Mucosa of rectum (tissue), 2 donors: ENCODE data around the gene FGGY.

Source experiments
- H3K27ac ChIP-seq, 2 donors: one replicate each; pipeline ENCODE4 v1.7.0; 2013; ENCODE audit warnings: inconsistent platforms in 2 of 2, low read depth in 2 of 2, low read length in 2 of 2
- H3K27me3 ChIP-seq, 2 donors: one replicate each; pipeline ENCODE4 v1.7.0; 2013; ENCODE audit warnings: low read length in 2 of 2; ENCODE audit not compliant: control insufficient read depth in 2 of 2, insufficient read depth in 2 of 2
- H3K36me3 ChIP-seq, 2 donors: one replicate each; pipeline ENCODE4 v1.7.0; 2013; ENCODE audit warnings: low read length in 2 of 2; ENCODE audit not compliant: control insufficient read depth in 2 of 2, insufficient read depth in 2 of 2
- H3K4me1 ChIP-seq, 2 donors: one replicate each; pipeline ENCODE4 v1.7.0; 2013; ENCODE audit warnings: low read length in 2 of 2, mild to moderate bottlenecking in 1 of 2; ENCODE audit not compliant: control insufficient read depth in 2 of 2, insufficient read depth in 2 of 2
- H3K4me3 ChIP-seq, 2 donors: one replicate each; pipeline ENCODE4 v1.7.0; 2013; ENCODE audit warnings: low read length in 2 of 2
- H3K9ac ChIP-seq, 2 donors: one replicate each; pipeline ENCODE4 v1.7.0; 2013; ENCODE audit warnings: low read length in 2 of 2, low read depth in 1 of 2, mild to moderate bottlenecking in 1 of 2
- H3K9me3 ChIP-seq, 2 donors: one replicate each; pipeline ENCODE4 v1.7.0; 2013; ENCODE audit warnings: low read length in 2 of 2; ENCODE audit not compliant: control insufficient read depth in 2 of 2
- donor health status: healthy.
- donor health status: Normal muscosa, but diverticular disease.

Gene FGGY

GRCh38 chr1:59685666-59686065 lies 388.8 kb downstream of the FGGY start:
- Histone ChIP-seq H3K9ac (no peak overlapping the region), H3K9me3 (no peaks in the 10 kb centered on the region), H3K27me3 (no peaks in the 10 kb centered on the region), H3K4me3 (no peak overlapping the region), H3K36me3 (no peaks in the 10 kb centered on the region), H3K4me1 (no peaks in the 10 kb centered on the region), H3K27ac (no peak overlapping the region)

GRCh38 chr1:59686170-59686569 lies 389.3 kb downstream of the FGGY start:
- Histone ChIP-seq H3K9ac (no peak overlapping the region), H3K4me1 (no peaks in the 10 kb centered on the region), H3K27ac (no peak overlapping the region), H3K36me3 (no peaks in the 10 kb centered on the region), H3K4me3 (no peak overlapping the region), H3K27me3 (no peaks in the 10 kb centered on the region), H3K9me3 (no peaks in the 10 kb centered on the region)

- Histone ChIP-seq H3K27ac (no peak overlapping the region), H3K36me3 (no peaks in the 10 kb centered on the region), H3K9ac (no peak overlapping the region), H3K4me1 (no peaks in the 10 kb centered on the region), H3K27me3 (no peaks in the 10 kb centered on the region), H3K4me3 (no peak overlapping the region), H3K9me3 (no peaks in the 10 kb centered on the region)
Observed at GRCh38 chr1:59686574-59686973, 389.7 kb downstream of the FGGY start.

DNA sequence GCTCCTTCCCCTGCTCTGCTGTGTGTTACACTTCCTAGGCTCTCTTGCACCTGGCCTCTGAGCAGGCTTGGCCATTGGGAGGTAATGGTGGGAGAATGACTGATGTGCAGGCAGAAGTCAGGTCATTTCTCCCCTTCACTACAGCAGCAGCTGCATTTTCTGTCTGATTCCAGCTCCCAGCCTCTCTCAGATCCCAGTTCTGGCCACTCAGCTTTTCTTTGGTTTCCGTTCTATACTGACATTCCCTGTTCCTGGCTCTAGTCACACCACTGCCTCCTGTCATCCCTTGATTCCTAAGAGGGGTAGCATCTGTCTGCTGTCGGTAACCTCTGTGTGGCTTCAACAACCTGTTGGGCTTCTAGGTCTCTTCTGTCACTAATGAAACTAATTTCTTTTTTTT lies 390.2 kb downstream of the FGGY start:
- no peak overlapping the region for H3K9ac ChIP-seq
- no peaks in the 10 kb centered on the region for H3K9me3 ChIP-seq
- H3K27ac ChIP-seq, result no peak overlapping the region
- H3K27me3 ChIP-seq, result no peaks in the 10 kb centered on the region
- no peak overlapping the region for H3K4me3 ChIP-seq
- H3K36me3 ChIP-seq, result no peaks in the 10 kb centered on the region
- no peaks in the 10 kb centered on the region for H3K4me1 ChIP-seq

DNA sequence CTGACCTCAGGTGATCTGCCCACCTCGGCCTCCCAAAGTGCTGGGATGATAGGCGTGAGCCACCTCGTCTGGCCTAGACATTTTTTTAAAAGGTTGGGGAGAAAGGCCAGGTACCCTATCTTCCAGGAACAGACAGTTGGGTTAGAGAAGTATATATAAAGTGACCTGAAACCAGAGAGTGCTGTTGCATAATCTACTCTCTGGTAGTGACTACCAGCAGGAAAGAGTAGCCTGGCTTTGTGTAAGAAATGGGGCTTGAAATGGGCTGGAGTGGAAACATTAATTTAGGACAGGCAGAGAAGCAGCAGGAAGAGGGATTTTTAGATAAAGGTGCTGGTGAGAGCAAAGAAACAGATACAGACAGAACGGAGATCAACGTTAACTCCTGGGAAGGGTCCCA lies 392.1 kb downstream of the FGGY start:
- Histone ChIP-seq H3K4me3 (no peak overlapping the region), H3K9ac (no peak overlapping the region), H3K27me3 (no peaks in the 10 kb centered on the region), H3K4me1 (no peaks in the 10 kb centered on the region), H3K9me3 (no peaks in the 10 kb centered on the region), H3K36me3 (no peaks in the 10 kb centered on the region), H3K27ac (no peak overlapping the region)

DNA sequence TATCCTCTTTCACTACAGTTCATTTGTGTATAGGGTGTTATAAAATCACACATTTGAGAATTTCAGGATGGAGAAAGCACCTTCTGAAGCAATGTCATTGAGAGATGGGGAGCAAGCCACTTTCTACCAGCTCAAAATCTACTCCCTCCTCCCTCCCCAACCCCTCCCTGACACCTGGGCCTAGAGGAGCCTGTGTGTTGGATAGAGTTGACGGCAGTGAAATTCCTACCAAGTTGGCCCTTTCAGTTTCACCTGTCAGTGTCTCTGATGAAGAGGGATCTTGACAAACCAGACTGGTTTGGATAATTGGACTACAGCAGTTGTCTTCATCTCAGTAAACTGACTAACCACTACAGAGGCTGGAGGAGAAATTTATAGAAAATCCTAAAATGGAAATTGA lies 392.8 kb downstream of the FGGY start:
- Histone ChIP-seq H3K9me3 (no peaks in the 10 kb centered on the region), H3K4me3 (no peak overlapping the region), H3K27me3 (no peaks in the 10 kb centered on the region), H3K9ac (no peak overlapping the region), H3K27ac (no peak overlapping the region), H3K36me3 (no peaks in the 10 kb centered on the region), H3K4me1 (no peaks in the 10 kb centered on the region)

DNA sequence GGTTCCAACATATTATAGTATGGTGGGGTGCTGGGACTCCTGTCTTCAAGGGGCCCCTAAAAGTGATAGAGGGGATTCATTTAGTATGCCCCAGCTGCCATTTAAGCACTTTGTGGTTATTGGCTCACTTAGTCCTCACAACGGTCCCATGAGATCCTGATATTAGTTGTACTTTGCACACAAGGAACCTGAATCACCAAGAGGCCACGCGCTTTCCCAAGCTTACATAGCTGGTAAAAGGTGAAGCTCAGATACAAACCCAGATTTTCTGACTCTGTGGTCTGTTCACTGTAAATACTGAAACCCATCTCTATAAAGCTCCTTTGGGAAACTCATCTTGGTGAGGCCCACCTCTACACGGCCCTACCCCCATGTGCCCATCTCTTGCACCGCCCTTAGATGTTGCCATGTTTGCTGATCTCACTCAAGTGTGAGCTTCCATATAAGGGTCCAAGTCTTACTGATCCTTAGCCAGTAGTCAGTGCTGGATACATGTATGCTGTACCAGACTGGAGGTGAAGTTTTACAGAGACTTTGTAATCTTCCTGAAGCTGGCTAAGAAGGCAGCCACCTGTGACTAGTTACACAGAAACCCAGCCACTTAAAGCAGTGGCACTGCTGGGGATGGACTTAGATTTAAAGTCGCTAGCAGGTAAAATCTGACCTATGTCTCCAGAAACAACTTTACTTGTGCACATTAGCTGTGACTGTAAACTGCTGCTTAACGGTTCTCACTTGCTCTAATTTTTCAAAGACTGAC lies 393.5 kb downstream of the FGGY start:
- H3K36me3 ChIP-seq, result no peaks in the 10 kb centered on the region
- no peaks in the 10 kb centered on the region for H3K9me3 ChIP-seq
- H3K27me3 ChIP-seq, result no peaks in the 10 kb centered on the region
- H3K9ac ChIP-seq, result no peak overlapping the region
- no peaks in the 10 kb centered on the region for H3K4me1 ChIP-seq
- no peak overlapping the region for H3K27ac ChIP-seq
- no peak overlapping the region for H3K4me3 ChIP-seq

- no peak overlapping the region for H3K27ac ChIP-seq
- no peaks in the 10 kb centered on the region for H3K27me3 ChIP-seq
- H3K9me3 ChIP-seq, result no peaks in the 10 kb centered on the region
- H3K4me3 ChIP-seq, result no peak overlapping the region
- H3K4me1 ChIP-seq, result no peaks in the 10 kb centered on the region
- no peaks in the 10 kb centered on the region for H3K36me3 ChIP-seq
- no peak overlapping the region for H3K9ac ChIP-seq
Observed at GRCh38 chr1:59691261-59691660, 394.4 kb downstream of the FGGY start.

DNA sequence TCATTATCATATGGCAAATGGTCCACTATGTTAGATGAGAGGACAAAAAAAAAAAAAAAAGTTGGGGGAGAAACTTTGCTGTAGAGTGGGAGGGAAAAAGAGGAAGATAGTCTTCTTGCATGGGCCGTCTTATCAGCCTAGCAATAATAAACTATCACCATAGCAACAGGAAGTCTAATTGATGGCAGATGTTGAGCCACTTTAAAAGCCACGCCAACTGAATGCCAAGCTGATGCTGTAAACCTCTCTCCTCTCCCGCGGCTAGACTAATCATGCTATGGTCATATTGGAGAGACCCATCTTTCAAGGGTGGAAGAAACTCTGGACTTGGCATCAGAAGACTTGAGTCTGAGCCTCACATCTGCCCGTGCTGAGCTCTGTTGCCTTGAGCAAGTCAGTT lies 395.7 kb downstream of the FGGY start:
- H3K27me3 ChIP-seq, result no peaks in the 10 kb centered on the region
- no peak overlapping the region for H3K9ac ChIP-seq
- no peaks in the 10 kb centered on the region for H3K36me3 ChIP-seq
- H3K9me3 ChIP-seq, result no peaks in the 10 kb centered on the region
- H3K27ac ChIP-seq, result no peak overlapping the region
- no peak overlapping the region for H3K4me3 ChIP-seq
- no peaks in the 10 kb centered on the region for H3K4me1 ChIP-seq

DNA sequence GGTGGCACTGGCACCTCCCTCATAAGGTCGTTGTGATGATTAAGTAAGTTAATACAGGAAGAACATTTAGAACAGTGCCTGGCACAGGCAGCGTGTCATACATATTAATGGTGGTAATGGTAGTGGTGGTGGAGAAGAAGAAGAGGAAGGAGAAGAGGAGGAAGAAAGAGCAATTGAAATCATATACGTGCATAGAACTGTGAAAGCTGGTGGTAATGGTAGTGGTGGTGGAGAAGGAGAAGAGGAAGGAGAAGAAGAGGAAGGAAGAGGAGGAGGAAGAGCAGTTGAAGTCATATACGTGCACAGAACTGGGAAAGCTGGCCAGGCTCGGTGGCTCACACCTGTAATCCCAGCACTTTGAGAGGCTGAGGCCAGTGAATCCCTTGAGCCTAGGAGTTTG lies 396.5 kb downstream of the FGGY start:
- Histone ChIP-seq H3K4me3 (no peak overlapping the region), H3K27ac (no peak overlapping the region), H3K36me3 (no peaks in the 10 kb centered on the region), H3K4me1 (no peaks in the 10 kb centered on the region), H3K9me3 (no peaks in the 10 kb centered on the region), H3K27me3 (no peaks in the 10 kb centered on the region), H3K9ac (no peak overlapping the region)

DNA sequence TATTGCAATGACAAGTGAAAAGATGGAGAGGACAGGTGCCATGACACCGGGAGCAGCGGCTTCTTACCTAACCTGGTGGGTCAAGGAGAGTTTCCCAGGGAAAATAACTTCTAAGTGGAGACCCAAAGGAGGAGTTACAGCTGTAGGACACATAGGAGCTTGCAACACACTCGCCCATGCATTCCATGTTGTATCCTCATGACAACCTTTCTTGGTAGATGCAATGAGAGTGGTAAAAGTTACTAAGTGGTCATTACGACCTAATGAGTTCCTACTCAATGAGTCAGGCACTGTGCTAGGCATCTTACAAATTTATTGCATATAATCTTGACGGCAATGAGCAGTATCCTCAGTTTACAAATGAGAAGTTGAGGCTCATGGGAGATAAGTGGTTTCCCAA lies 398.4 kb downstream of the FGGY start:
- H3K36me3 ChIP-seq, result no peaks in the 10 kb centered on the region
- no peak overlapping the region for H3K9ac ChIP-seq
- no peaks in the 10 kb centered on the region for H3K9me3 ChIP-seq
- H3K27ac ChIP-seq, result no peak overlapping the region
- peaks cover 0 to 3% of the 10 kb centered on the region in 2 donors for H3K4me1 ChIP-seq
- no peaks in the 10 kb centered on the region for H3K27me3 ChIP-seq
- no peak overlapping the region for H3K4me3 ChIP-seq
